Thyroid gland (tissue), 4 donors: ENCODE measurements around the gene KRT13.

Experiments
- POLR2A ChIP-seq, 2 donors: fragments of 450-650 bp; IDR thresholded peaks; one replicate each; pipeline ENCODE4 v1.6.1; 2017; ENCODE audit warnings: antibody characterized with exemption in 2 of 2, mild to moderate bottlenecking in 2 of 2, moderate library complexity in 1 of 2
- TF ChIP-seq, protein P1 (sequence below), 6 experiments: fragments of 200-600 bp in 3 of 6; fragments of 450-650 bp in 3 of 6; sonication (generic) in 3 of 6; IDR thresholded peaks; one replicate each; pipeline ENCODE4 v1.5.1; 2016 to 2019; ENCODE audit warnings: antibody characterized with exemption in 6 of 6, mild to moderate bottlenecking in 2 of 6, inconsistent platforms in 1 of 6, moderate library complexity in 1 of 6

DNA sequence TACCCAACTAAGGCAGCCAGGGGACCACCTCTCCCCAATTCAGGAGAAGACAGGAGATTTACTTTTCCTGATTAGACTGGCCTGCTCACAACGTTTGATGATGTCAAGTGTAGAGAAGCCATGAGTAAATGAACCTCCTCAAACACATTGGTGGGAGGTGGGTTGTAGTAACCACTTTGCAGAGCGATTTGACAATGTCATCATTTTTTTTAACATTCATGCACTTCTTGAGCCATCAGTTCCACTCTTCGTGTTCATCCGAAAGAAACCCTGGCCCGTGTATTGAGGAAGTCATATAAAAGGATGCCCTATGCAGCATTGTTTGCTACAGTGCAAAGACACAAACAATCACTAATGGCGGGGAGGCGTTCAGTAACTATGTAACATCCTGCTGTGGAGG is 28.2 kb upstream of the KRT13 start:
- TF ChIP-seq, protein P1, sequence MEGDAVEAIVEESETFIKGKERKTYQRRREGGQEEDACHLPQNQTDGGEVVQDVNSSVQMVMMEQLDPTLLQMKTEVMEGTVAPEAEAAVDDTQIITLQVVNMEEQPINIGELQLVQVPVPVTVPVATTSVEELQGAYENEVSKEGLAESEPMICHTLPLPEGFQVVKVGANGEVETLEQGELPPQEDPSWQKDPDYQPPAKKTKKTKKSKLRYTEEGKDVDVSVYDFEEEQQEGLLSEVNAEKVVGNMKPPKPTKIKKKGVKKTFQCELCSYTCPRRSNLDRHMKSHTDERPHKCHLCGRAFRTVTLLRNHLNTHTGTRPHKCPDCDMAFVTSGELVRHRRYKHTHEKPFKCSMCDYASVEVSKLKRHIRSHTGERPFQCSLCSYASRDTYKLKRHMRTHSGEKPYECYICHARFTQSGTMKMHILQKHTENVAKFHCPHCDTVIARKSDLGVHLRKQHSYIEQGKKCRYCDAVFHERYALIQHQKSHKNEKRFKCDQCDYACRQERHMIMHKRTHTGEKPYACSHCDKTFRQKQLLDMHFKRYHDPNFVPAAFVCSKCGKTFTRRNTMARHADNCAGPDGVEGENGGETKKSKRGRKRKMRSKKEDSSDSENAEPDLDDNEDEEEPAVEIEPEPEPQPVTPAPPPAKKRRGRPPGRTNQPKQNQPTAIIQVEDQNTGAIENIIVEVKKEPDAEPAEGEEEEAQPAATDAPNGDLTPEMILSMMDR (IDR thresholded peaks at IDR 0.05): no peak
- TF ChIP-seq POLR2A (IDR thresholded peaks at IDR 0.05): no peak
